Cardiac muscle cell (in vitro differentiated cells and primary cell): ENCODE data around the gene MPG. TPM values are rescaled to one million over a fixed set of nuclear protein-coding genes. Genes with fewer than 3 reads are reported as not detected.
A peak's percentile ranks its signal among the peaks of the same experiment; 100 is the strongest.

Source experiments
- DNase-seq, 2 donors: peaks; one replicate each; pipeline versions ENCODE4 v3.0.0 to v3.0.0-alpha.2; 2010 to 2017; ENCODE audit warnings: low read depth in 1 of 2, low spot score in 1 of 2
- H3K27ac ChIP-seq: fragments of 200-600 bp; sonication (generic); 2 replicates; pipeline ENCODE4 v1.5.1; 2016
- H3K27me3 ChIP-seq: fragments of 200-600 bp; sonication (generic); 2 replicates; pipeline ENCODE4 v1.6.0; 2016; ENCODE audit warnings: control low read depth
- H3K36me3 ChIP-seq: fragments of 200-600 bp; sonication (generic); 2 replicates; pipeline ENCODE4 v1.5.1; 2016; ENCODE audit warnings: control low read depth
- H3K4me1 ChIP-seq: fragments of 200-600 bp; sonication (generic); 2 replicates; pipeline ENCODE4 v1.8.1; 2017; ENCODE audit warnings: low read depth, mild to moderate bottlenecking, mixed run types
- H3K4me3 ChIP-seq: fragments of 200-600 bp; sonication (generic); 2 replicates; pipeline ENCODE4 v1.5.1; 2016; ENCODE audit warnings: mild to moderate bottlenecking
- H3K9me3 ChIP-seq: fragments of 200-600 bp; sonication (generic); 2 replicates; pipeline ENCODE4 v1.5.1; 2017; ENCODE audit warnings: low read depth, mild to moderate bottlenecking, control low read depth
- polyA plus RNA-seq: library from polyadenylated mRNA; unstranded; fragments of >200 nt; fragmentation: Nextera tagmentation; extraction: Ambion mirVana; gene quantifications from 2 replicates; pipeline ENCODE4 v1.2.1, GENCODE V29; 2016
- total RNA-seq: library from RNA; depleted of rRNA; stranded (reverse); fragments of >200 nt; gene quantifications from 2 replicates; pipeline ENCODE4 v1.2.3, GENCODE V29; 2016
- TF ChIP-seq, protein P1 (sequence below): IDR thresholded peaks from 2 replicates; pipeline ENCODE4 v1.5.1; 2012; ENCODE audit warnings: low read depth, mild to moderate bottlenecking, low read length

The MPG gene
- total and polyA plus RNA-seq, 2 experiments from 2014 or later: 78.2 to 90.2 TPM

DNA sequence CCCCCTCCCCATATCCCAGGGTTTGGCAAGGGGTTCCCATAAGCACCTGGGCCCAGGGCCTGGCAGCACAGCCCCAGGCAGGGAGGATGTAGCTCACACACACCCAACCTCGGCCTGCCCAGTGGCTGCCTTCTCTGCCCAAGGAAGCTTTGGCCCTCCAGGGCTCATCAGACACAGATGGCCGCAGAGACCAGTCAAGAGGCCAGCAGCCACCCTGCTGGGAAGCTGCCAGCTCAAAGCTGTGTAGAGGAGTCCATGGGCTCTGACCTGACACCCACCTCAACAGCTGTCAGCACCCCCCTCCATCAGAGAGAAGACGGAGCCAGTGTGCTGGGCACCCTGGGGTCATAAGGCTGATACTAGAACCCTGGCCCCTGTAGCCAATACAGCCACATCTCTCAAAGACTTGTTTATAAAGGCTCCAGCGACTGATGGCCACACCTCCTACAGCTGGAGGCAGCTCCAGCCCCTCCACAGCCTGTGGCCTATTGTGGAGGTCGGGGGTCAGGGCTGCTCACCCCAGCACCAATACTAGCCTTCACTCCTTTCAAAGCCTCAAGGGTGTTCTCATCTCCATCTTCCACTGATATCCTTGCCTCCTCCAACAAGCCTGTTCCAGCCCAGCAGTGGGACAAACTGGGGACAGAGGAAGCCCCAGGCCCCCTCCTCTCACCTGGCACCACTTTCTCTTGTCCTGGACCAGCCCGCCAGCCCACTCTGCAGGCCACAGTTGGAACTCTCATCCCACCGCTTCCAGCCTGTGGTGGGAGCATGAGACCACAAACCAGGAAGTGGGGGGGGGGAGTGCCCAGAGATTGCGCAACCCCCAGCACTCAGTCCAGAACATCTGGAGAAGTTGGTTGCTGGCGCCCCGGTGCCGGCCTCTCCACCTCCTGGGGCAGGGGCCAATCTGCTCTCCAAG lies 2.2 kb upstream of the MPG start:
- DNase-seq: peak in 1 of 2 donors; percentile 95
- Histone ChIP-seq H3K27me3 (no peaks in the 10 kb centered on the region), H3K4me3 (no peak overlapping the region), H3K27ac (peak overlapping the region; percentile 54), H3K9me3 (no peaks in the 10 kb centered on the region), H3K4me1 (peaks cover 29% of the 10 kb centered on the region), H3K36me3 (no peaks in the 10 kb centered on the region)
- TF ChIP-seq, protein P1, sequence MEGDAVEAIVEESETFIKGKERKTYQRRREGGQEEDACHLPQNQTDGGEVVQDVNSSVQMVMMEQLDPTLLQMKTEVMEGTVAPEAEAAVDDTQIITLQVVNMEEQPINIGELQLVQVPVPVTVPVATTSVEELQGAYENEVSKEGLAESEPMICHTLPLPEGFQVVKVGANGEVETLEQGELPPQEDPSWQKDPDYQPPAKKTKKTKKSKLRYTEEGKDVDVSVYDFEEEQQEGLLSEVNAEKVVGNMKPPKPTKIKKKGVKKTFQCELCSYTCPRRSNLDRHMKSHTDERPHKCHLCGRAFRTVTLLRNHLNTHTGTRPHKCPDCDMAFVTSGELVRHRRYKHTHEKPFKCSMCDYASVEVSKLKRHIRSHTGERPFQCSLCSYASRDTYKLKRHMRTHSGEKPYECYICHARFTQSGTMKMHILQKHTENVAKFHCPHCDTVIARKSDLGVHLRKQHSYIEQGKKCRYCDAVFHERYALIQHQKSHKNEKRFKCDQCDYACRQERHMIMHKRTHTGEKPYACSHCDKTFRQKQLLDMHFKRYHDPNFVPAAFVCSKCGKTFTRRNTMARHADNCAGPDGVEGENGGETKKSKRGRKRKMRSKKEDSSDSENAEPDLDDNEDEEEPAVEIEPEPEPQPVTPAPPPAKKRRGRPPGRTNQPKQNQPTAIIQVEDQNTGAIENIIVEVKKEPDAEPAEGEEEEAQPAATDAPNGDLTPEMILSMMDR: peak; percentile 55

DNA sequence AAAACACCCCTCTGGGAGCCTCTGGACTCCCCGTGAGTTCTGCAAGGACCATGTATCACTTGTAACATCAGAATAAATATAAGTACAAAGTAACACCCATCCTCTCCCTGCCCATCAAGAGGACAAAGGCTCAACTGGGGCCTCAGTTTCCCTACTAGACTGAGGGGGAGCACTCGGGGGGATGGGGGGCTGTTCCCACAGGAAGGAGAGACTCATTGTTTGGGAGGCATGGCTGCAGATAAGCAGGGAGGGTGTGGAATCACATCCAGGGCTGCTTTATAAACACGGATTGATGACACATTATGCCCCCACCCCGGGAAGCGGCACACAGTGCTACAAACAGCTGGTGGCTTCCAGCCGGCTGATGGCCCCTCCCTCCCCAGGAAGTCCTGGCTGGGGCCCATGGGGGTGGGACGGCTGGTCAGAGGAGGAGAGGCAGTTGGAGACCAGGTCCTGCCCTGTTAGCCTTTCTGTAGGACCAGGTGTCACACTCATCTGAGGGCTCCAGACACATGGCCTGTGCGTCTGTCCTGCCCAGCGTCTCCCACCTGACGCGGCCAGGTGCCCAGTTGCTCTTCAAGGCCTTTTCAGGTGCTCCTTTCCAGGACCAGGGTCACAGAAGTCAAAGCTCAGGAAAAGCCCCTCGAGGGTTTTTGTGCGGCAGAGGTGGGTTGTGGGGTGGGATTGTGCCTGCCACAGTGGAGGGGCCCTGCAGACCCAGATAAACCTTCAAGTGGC lies 1.3 kb upstream of the MPG start:
- no peak overlapping the region for H3K4me3 ChIP-seq
- no peak overlapping the region for H3K27ac ChIP-seq
- TF ChIP-seq, protein P1: no peak
- no peaks in the 10 kb centered on the region for H3K36me3 ChIP-seq
- H3K4me1 ChIP-seq: peaks cover 29% of the 10 kb centered on the region
- peak in 1 of 2 donors; percentile 79 for DNase-seq
- H3K27me3 ChIP-seq: no peaks in the 10 kb centered on the region
- no peaks in the 10 kb centered on the region for H3K9me3 ChIP-seq

DNA sequence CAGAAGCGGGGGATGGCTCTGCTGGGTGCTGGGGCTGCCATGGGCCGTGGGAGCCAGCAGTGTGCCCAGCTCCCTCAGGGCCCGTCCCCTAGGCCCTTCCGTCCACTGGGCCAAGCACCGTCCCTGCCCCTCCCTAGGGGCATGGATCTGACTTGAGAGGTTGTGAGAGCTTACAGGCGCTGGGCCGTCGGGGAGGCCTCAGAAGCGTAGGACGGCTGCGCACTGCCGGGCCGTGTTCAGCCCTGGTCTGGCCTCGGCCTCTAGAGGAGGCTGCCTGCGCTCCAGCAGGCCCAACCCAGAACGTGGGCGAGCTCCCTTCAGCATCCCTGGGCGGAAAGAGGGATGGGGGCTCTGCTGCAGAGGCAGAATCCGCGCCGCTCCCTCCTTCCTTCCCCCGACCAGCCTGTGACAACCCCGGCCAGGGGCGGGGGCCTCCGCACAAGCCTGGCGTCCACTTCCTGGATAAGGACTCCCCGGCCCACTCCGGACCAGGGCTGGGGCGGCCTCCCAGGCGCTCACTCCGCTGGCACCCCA lies 685 bp upstream of the MPG start:
- Histone ChIP-seq H3K36me3 (no peaks in the 10 kb centered on the region), H3K27ac (no peak overlapping the region), H3K27me3 (no peaks in the 10 kb centered on the region), H3K4me3 (peak overlapping the region; percentile 51), H3K9me3 (no peaks in the 10 kb centered on the region), H3K4me1 (peaks cover 29% of the 10 kb centered on the region)
- TF ChIP-seq, protein P1: no peak
- peak; percentile 38 to 83 for DNase-seq

DNA sequence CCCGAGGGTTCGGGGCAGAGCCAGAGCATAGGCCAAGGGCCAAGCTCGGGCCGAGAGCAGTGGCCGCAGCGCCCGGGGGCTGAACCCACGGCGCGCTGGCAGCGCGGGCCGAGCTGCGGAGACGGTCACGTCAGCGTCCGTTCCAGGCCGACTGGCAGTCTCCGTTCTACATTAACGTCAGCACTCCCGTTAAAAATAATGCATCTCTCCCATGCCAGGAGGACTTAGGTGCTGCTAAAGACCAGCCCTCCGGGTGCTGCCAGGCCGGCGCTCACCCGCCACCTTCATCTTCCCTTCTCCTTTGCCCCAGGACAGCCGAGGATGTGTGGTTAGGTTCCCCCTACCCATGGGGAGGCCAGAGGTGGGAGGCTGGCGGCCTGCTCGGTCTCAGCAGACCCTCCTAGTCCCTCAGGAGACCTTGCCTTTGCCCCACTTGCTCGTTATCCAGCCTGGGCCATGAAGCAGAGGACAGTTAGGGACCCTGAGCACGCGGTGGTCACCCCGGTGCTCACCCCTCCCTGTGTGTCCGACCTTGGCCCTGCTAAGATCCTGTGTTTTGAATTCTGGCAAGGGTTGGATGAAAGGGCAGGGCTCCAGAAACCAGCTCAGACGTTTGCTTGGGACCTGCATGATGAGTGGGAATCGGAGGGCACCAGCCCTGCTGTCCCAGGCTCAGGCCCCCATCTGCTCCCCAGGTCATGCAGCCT lies 572 bp downstream of the MPG start:
- no peaks in the 10 kb centered on the region for H3K27me3 ChIP-seq
- H3K4me3 ChIP-seq: peak overlapping the region; percentile 51
- H3K4me1 ChIP-seq: peaks cover 25% of the 10 kb centered on the region
- TF ChIP-seq, protein P1: no peak
- H3K27ac ChIP-seq: no peak overlapping the region
- no peaks in the 10 kb centered on the region for H3K36me3 ChIP-seq
- peak; percentile 54 to 63 for DNase-seq
- no peaks in the 10 kb centered on the region for H3K9me3 ChIP-seq
